GM12875 (cell line): ENCODE data around the gene KCTD4.

Experiments
- H3K4me3 ChIP-seq: one replicate; pipeline ENCODE4 v1.5.1; 2011; ENCODE audit warnings: low read depth, low read length, control low read depth
- TF ChIP-seq, protein P1 (sequence below): IDR thresholded peaks from 2 replicates; pipeline ENCODE4 v1.5.1; 2011; ENCODE audit warnings: low read depth, mild to moderate bottlenecking, control low read depth, inconsistent platforms, low read length, moderate library complexity, borderline replicate concordance; ENCODE audit not compliant: insufficient read depth

KCTD4 gene

GRCh38 chr13:45218689-45219088, 17.8 kb upstream of the KCTD4 start:
- H3K4me3 ChIP-seq, result no peak overlapping the region
- TF ChIP-seq, protein P1, sequence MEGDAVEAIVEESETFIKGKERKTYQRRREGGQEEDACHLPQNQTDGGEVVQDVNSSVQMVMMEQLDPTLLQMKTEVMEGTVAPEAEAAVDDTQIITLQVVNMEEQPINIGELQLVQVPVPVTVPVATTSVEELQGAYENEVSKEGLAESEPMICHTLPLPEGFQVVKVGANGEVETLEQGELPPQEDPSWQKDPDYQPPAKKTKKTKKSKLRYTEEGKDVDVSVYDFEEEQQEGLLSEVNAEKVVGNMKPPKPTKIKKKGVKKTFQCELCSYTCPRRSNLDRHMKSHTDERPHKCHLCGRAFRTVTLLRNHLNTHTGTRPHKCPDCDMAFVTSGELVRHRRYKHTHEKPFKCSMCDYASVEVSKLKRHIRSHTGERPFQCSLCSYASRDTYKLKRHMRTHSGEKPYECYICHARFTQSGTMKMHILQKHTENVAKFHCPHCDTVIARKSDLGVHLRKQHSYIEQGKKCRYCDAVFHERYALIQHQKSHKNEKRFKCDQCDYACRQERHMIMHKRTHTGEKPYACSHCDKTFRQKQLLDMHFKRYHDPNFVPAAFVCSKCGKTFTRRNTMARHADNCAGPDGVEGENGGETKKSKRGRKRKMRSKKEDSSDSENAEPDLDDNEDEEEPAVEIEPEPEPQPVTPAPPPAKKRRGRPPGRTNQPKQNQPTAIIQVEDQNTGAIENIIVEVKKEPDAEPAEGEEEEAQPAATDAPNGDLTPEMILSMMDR, result no peak

DNA sequence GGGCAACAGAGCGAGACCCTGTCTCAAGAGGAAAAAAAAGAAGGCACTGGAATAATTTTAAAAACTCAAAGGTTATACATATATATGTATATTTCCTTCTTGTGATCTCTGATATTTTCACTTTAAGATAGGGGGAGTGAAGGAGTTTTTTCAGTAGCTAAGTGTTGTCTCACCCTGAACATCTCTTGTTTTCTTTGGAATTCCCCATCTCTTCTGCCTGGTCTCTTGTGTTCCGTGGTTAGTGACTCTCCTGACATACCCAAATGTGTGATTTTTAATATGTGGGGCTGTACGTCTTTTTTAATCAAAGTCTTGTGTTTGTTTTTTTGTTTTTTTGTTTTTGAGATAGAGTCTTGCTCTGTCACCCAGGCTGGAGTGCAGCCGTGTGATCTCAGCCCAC, 15.3 kb upstream of the KCTD4 start:
- H3K4me3 ChIP-seq, result no peak overlapping the region
- TF ChIP-seq, protein P1, result no peak

GRCh38 chr13:45215392-45216077, 14.7 kb upstream of the KCTD4 start:
- TF ChIP-seq, protein P1, result no peak
- H3K4me3 ChIP-seq, result no peak overlapping the region

- no peak overlapping the region for H3K4me3 ChIP-seq
- TF ChIP-seq, protein P1, result no peak
Observed at GRCh38 chr13:45209229-45209628, 8.4 kb upstream of the KCTD4 start.

GRCh38 chr13:45208132-45208531, 7.3 kb upstream of the KCTD4 start:
- H3K4me3 ChIP-seq, result no peak overlapping the region
- TF ChIP-seq, protein P1, result no peak

- no peak overlapping the region for H3K4me3 ChIP-seq
- TF ChIP-seq, protein P1, result no peak
Observed at GRCh38 chr13:45207319-45207718, 6.5 kb upstream of the KCTD4 start.

DNA sequence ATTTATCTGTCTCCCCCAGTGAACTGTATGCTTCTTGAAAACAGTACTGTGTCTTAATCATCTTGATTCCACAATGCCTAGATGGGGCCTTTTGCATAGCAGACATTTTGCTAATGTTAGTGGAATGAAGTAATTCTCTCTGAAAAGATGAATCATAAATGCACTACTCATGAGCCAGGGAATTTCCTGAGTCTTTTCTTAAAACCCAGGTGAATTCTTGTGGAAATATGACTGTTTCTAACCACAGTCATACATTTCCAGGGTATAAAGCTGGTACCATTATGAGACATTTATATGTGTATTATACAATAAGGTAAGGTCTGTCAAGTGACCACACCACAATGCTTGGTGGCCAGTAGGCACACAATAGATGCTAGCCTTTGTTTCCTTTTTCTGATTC, 5.5 kb upstream of the KCTD4 start:
- H3K4me3 ChIP-seq, result no peak overlapping the region
- TF ChIP-seq, protein P1, result no peak
